DMS 273 (cell line): ENCODE data around the gene SUSD5.
"Not testable (repeated sequence)": the region's sequence is repeated elsewhere in the genome, so short reads cannot be mapped to it uniquely, and the experiment has no call there.

Source experiments
- DNase-seq: peaks from one replicate; lab custom pipeline; 2025; ENCODE audit not compliant: unreplicated experiment; lab: John Stamatoyannopoulos, UW

Gene SUSD5

DNA sequence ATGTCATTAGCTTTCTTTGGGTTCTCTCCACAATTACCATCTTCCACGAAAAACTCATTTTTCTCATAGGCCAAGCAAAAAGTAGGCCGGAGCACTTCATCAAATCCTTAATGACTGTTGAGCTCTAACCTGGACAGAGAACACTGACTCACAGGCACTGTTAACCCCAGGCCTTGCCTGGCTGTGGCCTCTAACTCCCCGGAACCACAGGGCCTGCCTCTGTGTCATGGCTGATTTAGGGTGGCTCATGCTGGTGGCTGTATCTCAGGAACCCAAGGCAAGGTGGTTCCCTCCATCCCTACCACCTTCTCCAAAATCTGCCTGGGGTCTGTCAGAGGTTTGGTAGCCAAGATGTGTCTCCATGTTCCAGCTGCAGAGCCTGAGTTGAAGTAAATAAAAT, 101.1 kb downstream of the SUSD5 start:
- no peak for DNase-seq

DNA sequence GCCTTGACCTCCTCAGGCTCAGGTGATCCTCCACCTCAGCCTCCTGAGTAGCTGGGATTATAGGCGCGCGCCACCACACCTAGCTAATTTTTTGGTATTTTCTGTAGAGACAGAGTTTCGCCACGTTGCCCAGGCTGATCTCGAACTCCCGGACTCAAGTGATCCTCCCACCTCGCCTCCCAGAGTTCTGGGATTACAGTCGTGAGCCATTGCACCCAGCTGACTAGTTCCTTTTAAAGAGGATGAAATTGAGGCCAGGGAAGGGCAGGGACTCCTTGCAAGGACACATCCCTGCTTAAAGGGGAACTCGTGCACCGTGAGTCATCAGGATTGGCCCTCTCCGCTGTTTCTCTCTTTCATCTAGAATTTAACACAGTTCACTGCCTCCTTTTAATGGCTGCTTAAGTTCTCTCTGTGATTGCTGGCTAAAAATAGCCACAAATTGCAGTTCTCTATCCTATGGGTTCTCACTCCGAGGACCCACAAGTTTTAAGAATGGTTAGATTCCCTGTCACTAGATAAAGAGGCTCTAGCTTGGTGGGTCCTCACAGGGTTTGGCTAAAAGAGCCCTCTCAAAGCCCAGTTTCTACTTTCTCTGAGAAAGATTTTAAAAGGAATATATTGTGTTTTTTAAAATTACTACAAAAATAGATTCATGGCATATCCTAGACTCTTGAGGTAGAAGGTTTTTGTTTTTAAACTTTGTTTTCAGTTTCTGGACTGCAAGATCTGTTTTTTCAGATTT, 103.4 kb downstream of the SUSD5 start:
- peak; percentile 67 for DNase-seq

DNA sequence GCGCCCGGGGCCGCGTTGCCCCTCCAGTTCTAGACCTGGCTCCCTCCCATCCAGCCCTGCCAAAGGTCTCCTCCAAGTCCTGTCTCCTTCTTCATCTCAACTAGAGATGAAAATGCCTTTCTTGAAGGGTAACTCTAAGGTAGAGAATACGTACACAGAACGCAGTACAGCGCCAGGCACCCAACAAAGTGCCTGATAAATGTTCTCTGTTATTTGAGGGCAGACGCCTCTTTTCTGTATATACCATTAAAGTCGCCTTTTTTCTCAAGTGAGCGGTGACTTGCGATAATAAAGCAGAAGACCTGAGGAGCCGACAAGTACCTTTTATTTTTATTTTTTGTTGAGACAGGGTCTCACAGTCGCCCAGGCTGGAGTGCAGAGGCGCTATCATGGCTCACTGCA, 104.0 kb downstream of the SUSD5 start:
- DNase-seq = no peak

DNA sequence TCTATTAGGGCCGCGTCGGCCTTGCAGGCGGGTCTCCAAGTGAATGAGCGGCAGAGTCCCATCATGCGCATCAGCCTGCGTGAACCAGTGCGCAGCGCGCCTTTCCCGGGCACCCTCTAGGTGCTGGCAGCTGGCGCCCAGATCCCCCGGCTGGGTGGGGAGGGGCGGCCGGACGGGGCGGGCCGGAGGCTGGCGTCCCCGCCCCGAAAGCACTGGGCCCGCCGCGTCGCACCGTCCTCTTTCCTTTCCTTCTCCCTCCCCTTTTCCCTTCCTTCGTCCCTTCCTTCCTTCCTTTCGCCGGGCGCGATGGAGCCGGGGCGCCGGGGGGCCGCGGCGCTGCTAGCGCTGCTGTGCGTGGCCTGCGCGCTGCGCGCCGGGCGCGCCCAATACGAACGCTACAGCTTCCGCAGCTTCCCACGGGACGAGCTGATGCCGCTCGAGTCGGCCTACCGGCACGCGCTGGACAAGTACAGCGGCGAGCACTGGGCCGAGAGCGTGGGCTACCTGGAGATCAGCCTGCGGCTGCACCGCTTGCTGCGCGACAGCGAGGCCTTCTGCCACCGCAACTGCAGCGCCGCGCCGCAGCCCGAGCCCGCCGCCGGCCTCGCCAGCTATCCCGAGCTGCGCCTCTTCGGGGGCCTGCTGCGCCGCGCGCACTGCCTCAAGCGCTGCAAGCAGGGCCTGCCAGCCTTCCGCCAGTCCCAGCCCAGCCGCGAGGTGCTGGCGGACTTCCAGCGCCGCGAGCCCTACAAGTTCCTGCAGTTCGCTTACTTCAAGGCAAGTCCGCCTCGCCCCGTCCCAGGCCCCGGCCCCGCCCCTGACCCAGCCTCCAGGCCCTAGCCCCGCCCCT, 104.6 kb downstream of the SUSD5 start, which contains the start of gene CRTAP:
CRTAP (plus strand) TSS at position 243 of the 850 bp plus-strand sequence; CDS start at position 307, 64 bp downstream.
- peak; percentile 96 for DNase-seq

DNA sequence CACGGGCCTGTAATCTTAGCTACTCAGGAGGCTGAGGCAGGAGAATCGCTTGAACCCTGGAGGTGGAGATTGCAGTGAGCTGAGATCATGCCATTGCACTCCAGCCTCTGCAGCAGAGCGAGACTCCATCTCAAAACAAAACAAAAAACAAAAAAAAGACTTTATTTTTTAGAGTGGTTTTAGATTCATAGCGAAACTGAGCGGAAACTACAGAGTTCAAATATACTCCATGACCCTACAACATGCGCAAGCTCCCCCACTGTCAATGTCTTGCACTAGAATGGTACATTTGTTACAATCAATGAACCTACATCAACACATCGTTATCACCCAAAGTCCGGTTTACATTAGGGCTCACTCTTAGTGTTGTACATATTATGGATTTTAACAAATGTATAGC, 107.0 kb downstream of the SUSD5 start:
- DNase-seq = no peak

DNA sequence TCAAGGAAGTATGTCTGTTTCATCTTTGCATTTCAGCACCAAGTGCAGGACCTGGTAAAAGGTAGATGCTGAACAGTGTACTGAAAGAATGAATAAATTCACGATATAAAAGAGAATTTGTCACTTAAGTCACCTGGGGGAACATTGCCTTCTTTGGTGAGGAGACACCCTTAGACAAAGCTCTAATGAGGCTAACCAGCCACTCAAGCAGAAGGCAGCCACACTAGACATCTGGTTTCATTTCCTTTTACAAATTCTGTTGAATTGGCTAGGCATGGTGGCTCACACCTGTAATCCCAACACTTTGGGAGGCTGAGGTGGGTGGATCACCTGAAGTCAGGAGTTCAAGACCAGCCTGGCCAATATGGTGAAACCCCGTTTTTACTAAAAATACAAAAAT, 111.8 kb downstream of the SUSD5 start:
- DNase-seq = not testable (repeated sequence)

DNA sequence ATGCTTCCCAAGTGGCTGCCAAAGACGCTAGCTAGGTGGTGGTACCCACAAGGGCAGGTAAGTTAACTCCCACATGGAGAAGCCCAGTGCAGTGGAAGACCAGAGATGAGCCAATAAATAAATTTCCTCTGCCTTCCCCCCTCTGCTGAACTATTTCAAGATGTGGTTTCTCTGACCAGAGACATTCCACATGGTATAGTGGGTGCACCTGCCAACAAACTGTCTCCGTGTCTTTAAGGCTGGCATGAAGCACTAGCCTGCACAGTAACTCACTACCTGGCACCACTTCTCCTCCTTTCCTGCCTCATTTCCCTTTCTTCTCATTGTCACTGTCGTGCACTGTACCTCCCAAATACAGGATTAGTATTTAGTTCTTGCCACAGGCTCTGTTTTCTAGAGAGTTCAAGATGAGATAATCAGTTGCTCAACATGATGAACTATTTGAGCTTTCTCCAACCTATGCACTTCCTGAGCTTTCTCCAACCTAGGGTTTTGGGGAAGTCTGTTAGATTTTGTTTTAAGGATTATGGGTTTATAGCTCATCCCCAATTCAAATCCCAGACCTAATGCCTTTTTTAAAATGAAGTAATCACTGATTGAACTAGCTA, 113.2 kb downstream of the SUSD5 start:
- DNase-seq = peak; percentile 20

DNA sequence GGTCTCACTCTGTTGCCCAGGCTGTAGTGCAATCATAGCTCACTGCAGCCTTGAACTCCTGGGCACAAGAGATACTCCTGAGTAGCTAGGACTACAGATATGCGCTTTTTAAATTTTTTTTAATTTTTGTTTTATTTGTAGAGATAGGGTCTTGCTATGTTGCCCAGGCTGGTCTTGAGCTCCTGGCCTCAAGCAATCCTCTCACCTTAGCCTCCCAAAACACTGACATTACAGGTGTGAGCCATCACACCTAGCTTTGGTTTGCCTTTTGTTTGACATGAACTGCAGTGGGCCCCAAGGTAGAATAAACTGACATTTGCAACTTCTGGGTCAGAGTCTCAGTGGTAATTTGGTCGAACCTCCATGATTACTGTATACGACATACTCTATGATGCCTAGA, 113.8 kb downstream of the SUSD5 start:
- no peak for DNase-seq

DNA sequence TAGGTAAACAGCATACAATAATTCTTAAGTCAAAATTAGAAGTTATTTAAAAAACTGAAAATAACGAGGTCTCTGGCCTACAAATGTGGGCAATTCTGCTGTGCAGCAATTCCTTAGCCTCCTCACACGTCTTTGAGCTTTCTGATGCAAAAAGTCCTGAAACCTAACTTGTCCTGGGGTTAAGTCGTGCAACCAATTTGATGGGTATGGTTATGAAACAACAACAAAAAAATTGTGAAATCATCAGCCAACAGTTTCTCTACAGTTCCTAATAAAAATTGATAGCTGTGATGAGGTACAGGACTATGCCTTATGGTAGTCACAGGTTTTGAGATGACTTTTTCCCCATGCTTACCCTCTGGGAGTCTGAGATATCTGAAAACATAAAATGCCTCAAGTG, 115.1 kb downstream of the SUSD5 start:
- DNase-seq = no peak

DNA sequence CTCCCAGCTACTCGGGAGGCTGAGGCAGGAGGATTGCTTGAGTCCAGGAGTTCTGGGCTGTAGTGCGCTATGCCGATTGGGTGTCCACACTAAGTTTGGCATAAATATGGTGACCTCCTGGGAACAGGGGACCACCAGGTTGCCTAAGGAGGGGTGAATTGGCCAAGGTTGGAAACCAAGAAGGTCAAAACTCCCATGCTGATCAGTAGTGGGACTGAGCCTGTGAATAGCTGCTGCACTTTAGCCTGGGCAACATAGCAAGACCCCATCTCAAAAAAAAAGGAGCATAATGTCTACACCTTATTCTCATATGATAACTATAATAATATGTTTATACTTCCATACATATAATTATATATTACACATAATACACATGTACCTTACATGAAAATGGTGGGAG, 115.6 kb downstream of the SUSD5 start:
- DNase-seq = no peak

DNA sequence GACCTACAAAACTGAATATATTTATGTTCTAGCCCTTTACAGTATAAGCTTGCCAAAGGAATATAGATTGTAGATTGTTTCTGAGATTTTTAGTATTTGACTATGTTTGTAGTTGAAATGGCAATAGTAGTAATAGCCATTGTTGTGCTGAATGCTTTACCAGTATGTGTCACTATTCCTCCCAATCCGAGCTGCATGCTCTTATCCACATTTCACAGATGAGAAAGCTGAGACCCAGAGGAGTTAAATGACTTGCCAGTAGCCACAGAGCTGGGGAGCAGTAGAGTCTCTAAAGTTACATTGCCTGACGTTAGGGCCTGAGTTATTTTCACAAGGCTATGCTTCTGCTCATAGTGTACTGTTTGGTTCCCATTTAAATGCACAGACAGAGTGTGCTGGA, 118.4 kb downstream of the SUSD5 start:
- DNase-seq = no peak
